Colonic mucosa (tissue), 4 donors: ENCODE data around the gene AGL. TPM values are rescaled to one million over a fixed set of nuclear protein-coding genes. Genes with fewer than 3 reads are reported as not detected.
"Not testable (repeated sequence)": the region's sequence is repeated elsewhere in the genome, so short reads cannot be mapped to it uniquely, and the experiment has no call there.

Experiments
- DNase-seq: peaks from one replicate; pipeline ENCODE4 v3.0.0-alpha.2; 2020
- H3K27ac ChIP-seq: fragments of 200-600 bp; one replicate; pipeline ENCODE4 v1.8.0; 2021
- H3K27me3 ChIP-seq: fragments of 200-600 bp; one replicate; pipeline ENCODE4 v1.8.0; 2021
- H3K36me3 ChIP-seq: fragments of 200-600 bp; one replicate; pipeline ENCODE4 v1.8.0; 2021
- H3K4me1 ChIP-seq: fragments of 200-600 bp; one replicate; pipeline ENCODE4 v1.8.0; 2021; ENCODE audit warnings: mild to moderate bottlenecking
- H3K4me3 ChIP-seq: fragments of 200-600 bp; one replicate; pipeline ENCODE4 v1.8.0; 2021
- H3K9ac ChIP-seq, 2 donors: one replicate each; pipeline ENCODE4 v1.7.0; 2013; ENCODE audit warnings: control low read depth in 2 of 2, low read depth in 2 of 2, low read length in 2 of 2
- H3K9me3 ChIP-seq: fragments of 200-600 bp; one replicate; pipeline ENCODE4 v1.8.0; 2021
- CTCF ChIP-seq: fragments of 200-600 bp; IDR thresholded peaks from one replicate; pipeline ENCODE4 v1.8.0; 2022; ENCODE audit warnings: antibody characterized with exemption, mild to moderate bottlenecking
- intact Hi-C: fragments of 100-400 bp; cut with DNase I; formaldehyde crosslinking; loops from one replicate; pipeline ENCODE4 v1.14.1; 2022
- total RNA-seq, 2 donors: library from RNA; stranded (reverse); fragmentation: NEBNext Ultra II Directional in 1 of 2; extraction: Animal tissue kit (Norgen Biotek cat#: 25700) in 1 of 2; gene quantifications; one replicate each; pipeline ENCODE4 v1.2.1, GENCODE V29; 2021
- donor health status: healthy.
- donor health status: DM: no; HTN: no; CAD: no.
- donor health status: DM: no; HTN: no; CAD: no.

Gene AGL
- total RNA-seq, 2 donors from 2014 or later: 17.9 to 27.5 TPM

- no peaks in the 10 kb centered on the region for H3K36me3 ChIP-seq
- no peaks in the 10 kb centered on the region for H3K4me1 ChIP-seq
- H3K27me3 ChIP-seq: no peaks in the 10 kb centered on the region
- no peak overlapping the region for H3K27ac ChIP-seq
- no peak overlapping the region for H3K9ac ChIP-seq
- no peak for DNase-seq
- H3K4me3 ChIP-seq: no peak overlapping the region
- no peaks in the 10 kb centered on the region for H3K9me3 ChIP-seq
- no peak for TF ChIP-seq CTCF
- intact Hi-C loops: no loop called here
Observed at GRCh38 chr1:99843760-99844159, 6.4 kb upstream of the AGL start.

- H3K9ac ChIP-seq, intact Hi-C loops, H3K9me3 ChIP-seq, H3K27me3 ChIP-seq, DNase-seq, H3K4me1 ChIP-seq, H3K27ac ChIP-seq, H3K4me3 ChIP-seq, H3K36me3 ChIP-seq: not testable (repeated sequence)
Observed at GRCh38 chr1:99845201-99845600, 5.0 kb upstream of the AGL start.

GRCh38 chr1:99849413-99849743 is 783 bp upstream of the AGL start:
- no peaks in the 10 kb centered on the region for H3K27me3 ChIP-seq
- no peaks in the 10 kb centered on the region for H3K4me1 ChIP-seq
- peak; percentile 23 for DNase-seq
- intact Hi-C loops: no loop called here
- peak overlapping the region; percentile 88 for H3K27ac ChIP-seq
- H3K9me3 ChIP-seq: no peaks in the 10 kb centered on the region
- H3K36me3 ChIP-seq: no peaks in the 10 kb centered on the region
- H3K9ac ChIP-seq: peak overlapping the region; percentile 84 to 93
- no peak for TF ChIP-seq CTCF
- H3K4me3 ChIP-seq: peak overlapping the region; percentile 82

- Histone ChIP-seq H3K9ac (peak overlapping the region; percentile 84 to 93), H3K9me3 (no peaks in the 10 kb centered on the region), H3K36me3 (no peaks in the 10 kb centered on the region), H3K4me1 (no peaks in the 10 kb centered on the region), H3K27me3 (no peaks in the 10 kb centered on the region), H3K27ac (peak overlapping the region; percentile 88), H3K4me3 (peak overlapping the region; percentile 82)
- no peak for DNase-seq
- no peak for TF ChIP-seq CTCF
- intact Hi-C loops: no loop called here
Observed at GRCh38 chr1:99850459-99851291, 514 bp downstream of the AGL start.

- no peak overlapping the region for H3K27ac ChIP-seq
- intact Hi-C loops: no loop called here
Observed at GRCh38 chr1:99851850-99852454, 1.8 kb downstream of the AGL start.

More at GRCh38 chr1:99851850-99852454, 1.8 kb downstream of the AGL start:
- no peak overlapping the region for H3K9ac ChIP-seq
- no peak for TF ChIP-seq CTCF
- no peak overlapping the region for H3K4me3 ChIP-seq
- no peak for DNase-seq
- no peaks in the 10 kb centered on the region for H3K4me1 ChIP-seq
- H3K27me3 ChIP-seq: no peaks in the 10 kb centered on the region
- H3K9me3 ChIP-seq: no peaks in the 10 kb centered on the region
- H3K36me3 ChIP-seq: no peaks in the 10 kb centered on the region
